ENCODE results near the gene SAMM50.

DNA sequence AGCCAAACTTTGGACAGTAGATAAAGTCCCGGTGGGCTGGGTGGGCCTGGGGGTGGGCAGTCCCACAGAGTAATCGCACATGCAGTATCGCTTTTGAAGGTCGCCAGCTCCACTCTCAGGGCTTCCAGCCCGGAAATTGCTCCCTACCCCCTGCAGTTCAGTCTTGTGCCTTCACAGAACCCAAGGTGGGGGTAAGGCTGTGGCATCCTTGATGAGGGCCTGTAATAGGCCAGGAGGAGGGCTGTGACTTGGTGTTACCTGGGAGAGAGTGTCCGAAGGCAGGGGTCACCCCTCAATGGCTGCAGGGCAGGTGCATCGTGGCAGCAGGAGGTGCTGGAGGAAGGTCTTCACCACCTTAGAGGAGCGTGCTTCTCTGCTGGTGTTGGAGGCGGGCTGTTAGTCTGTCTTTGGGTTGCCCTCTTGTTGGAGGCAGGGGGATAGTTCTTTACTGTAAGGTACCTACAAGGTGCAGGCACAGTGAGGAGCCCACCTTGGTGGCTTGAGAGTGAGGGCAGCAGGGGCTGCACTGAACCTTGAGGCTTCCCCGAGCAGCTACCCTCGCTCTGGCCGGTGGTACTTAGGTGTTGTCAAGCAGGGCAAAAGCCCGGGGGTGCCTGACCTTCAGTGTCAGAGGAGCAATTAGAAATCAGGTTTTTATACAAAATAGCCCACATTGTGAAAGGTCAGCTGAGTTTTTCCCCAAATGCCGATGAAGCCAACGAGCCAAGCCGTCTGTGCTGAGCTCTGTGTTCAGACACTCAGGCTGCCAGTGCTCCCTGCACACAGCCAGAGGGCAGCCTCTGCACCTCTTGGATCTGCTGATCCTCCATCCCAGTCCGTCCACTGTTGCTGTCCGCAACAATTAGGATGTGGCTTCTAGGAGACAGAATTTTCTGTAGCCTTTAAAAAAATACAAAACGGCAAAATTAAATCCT lies 21.9 kb downstream of the SAMM50 start:
- TF ChIP-seq POLR2A (IDR thresholded peaks at IDR 0.05; ENCODE audit: low read depth, low read length) (no peak), POLR2AphosphoS5 (IDR thresholded peaks at IDR 0.05; ENCODE audit: low read depth, low read length) (no peak), TAF1 (IDR thresholded peaks at IDR 0.05; ENCODE audit: borderline replicate concordance, low read depth, low read length) (no peak)
